Fibroblast of skin of left biceps (primary cell): ENCODE data around the gene BTG1.
"Not testable (repeated sequence)": the region's sequence is repeated elsewhere in the genome, so short reads cannot be mapped to it uniquely, and the experiment has no call there.

Experiments
- DNase-seq, 2 experiments: peaks; one replicate each; pipeline ENCODE4 v3.0.0-alpha.2; 2013; ENCODE audit warnings: low read depth in 2 of 2

The BTG1 gene

DNA sequence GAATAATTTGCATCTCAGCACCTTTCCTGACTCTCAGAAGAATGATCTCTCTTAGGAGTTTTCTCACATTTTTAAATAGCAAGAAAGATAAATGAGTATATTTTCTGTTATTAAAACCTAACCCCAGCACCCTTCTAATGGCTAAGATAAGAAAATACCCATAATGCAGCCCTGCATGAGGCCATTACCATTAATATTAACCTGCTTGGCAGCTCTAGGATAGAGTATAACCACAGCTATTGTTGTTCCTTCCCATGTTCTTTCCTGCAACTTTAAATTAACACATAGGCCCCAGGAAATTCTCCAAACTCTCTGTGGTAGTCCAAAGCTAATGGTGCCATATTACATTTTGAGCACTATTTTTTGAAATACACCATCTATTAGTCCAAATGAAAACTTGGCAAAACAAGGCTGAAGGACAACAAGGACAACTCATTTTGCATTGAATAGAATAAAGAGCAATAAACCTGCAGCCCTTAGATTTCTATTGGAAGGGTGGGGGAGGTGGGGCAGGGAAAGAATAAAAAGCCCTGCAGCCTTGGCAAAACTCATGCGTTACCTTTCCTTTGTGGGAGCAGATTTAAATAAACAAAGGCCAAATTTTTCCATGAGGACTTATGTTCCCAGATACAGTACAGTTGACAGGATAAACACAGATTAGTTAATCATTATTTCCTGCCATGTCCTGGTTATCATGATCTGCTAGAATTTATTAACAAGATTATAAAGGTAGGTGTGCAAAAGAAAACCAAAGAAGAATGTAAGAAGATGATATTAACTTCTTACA, 46.9 kb downstream of the BTG1 start:
- no peak for DNase-seq

DNA sequence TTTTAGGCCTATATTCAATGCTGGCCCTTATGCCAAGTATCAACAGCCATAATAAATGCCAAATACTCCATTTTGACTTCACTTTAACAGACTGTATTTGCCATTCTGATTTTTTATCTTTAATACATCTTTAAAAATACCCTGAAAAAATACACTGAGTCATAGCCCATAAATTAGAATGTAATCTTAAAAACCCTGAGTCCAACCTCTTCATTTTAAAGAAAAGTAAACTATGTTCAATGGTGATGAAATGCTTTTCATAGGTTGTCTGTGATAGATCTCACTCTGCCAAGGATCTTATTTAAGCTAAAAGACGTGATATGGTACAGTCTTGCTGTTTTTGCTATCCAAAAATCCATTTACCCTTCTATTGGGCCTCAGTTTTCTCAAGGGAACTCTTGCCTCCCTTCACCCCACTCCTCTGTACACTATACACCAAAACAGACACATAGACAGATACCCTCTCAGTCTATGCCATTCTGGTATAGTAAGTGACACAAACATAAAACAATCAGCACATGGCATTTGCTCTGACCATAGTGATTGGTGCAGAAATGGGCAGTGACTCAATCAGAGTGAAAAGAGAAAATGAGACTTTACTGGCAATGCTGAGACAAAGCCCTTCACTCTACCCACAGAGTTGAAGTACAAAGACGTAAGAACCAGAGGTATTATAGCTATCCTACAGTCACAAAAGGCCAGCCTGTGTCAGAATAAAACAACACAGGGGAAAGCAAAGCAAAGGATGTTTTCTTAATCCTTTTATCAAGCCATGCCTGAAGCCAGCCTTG, 49.1 kb downstream of the BTG1 start:
- peak in 1 of 2 experiments; percentile 23 for DNase-seq

DNA sequence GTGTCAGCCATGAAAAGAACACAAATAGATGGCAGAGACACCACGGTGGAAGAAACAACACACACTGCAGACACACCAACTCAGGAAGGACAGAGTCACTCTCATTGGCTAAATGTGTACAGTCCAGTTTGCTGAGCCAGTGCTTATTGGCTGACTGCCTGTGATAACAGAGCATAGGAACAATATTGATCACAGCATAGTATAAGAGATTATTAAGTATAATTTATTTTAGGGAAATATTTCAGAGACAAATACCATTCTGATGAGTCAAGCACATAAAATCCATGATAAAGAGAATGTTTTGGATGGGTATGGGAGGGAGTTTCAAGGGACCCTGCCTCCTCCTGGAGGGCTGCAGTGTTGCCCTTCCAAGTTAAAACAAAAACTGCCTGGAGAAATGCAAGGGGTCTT, 50.9 kb downstream of the BTG1 start:
- peak in 1 of 2 experiments; percentile 31 for DNase-seq

DNA sequence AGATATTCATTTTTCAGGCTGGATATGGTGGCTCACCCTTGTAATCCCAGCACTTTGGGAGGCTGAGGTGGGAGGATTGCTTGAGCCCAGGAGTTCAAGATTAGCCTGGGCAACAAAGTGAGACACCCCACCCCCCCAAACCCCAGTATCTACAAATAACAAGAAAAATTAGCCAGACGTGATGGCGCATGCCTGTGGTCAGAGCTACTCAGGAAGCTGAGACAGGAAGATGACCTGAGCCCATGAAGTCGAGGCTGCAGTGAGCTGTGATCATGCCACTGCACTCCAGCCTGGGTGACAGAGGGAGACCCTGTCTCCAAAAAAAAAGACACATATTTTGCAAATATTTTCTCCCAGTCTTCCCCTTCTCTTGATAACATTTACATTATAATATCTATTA, 51.3 kb downstream of the BTG1 start:
- DNase-seq: not testable (repeated sequence)
